Activated CD8-positive, alpha-beta memory T cell treated with anti-CD3 and anti-CD28 coated beads for 24 hours (primary cell): ENCODE results near the gene SULT1A4.
"Not testable (repeated sequence)": the region's sequence is repeated elsewhere in the genome, so short reads cannot be mapped to it uniquely, and the experiment has no call there.

ENCODE experiments used
- DNase-seq: peaks from one replicate; pipeline ENCODE4 v3.0.0-alpha.2; 2020

Gene SULT1A4

GRCh38 chr16:29459706-29460646, at the start of gene SULT1A4:
Gene SULT1A4, plus strand, starts transcription at chr16:29459913. Its CDS starts 1,473 bp downstream, at chr16:29461386.
- DNase-seq, result not testable (repeated sequence)

GRCh38 chr16:29423587-29423986, 36.1 kb upstream of the SULT1A4 start:
- DNase-seq, result not testable (repeated sequence)

- DNase-seq, result not testable (repeated sequence)
Measured at GRCh38 chr16:29425390-29425789, 34.3 kb upstream of the SULT1A4 start.

- not testable (repeated sequence) for DNase-seq
Measured at GRCh38 chr16:29453754-29454153, 6.0 kb upstream of the SULT1A4 start.

GRCh38 chr16:29454269-29454668, 5.4 kb upstream of the SULT1A4 start, which contains the start of the genes BOLA2 and SLX1B:
Gene BOLA2, minus strand, starts transcription at chr16:29454351. Its CDS starts 98 bp downstream, at chr16:29454253.
Gene SLX1B, plus strand, starts transcription at chr16:29454533.
- not testable (repeated sequence) for DNase-seq

GRCh38 chr16:29454828-29455227, 4.9 kb upstream of the SULT1A4 start:
- not testable (repeated sequence) for DNase-seq

- DNase-seq, result peak; percentile 49
Measured at GRCh38 chr16:29457660-29458059, 2.1 kb upstream of the SULT1A4 start.

GRCh38 chr16:29460647-29461030, 926 bp downstream of the SULT1A4 start:
- DNase-seq, result not testable (repeated sequence)

- DNase-seq, result not testable (repeated sequence)
Measured at GRCh38 chr16:29465985-29466824, 6.5 kb downstream of the SULT1A4 start.

GRCh38 chr16:29466904-29467303, 7.2 kb downstream of the SULT1A4 start:
- not testable (repeated sequence) for DNase-seq

GRCh38 chr16:29467654-29468366, 8.1 kb downstream of the SULT1A4 start:
- DNase-seq, result not testable (repeated sequence)

GRCh38 chr16:29469660-29470059, 9.9 kb downstream of the SULT1A4 start:
- peak; percentile 63 for DNase-seq

GRCh38 chr16:29472065-29472464, 12.4 kb downstream of the SULT1A4 start:
- DNase-seq, result not testable (repeated sequence)

GRCh38 chr16:29482276-29482675, 22.6 kb downstream of the SULT1A4 start:
- peak; percentile 46 for DNase-seq

- not testable (repeated sequence) for DNase-seq
Measured at GRCh38 chr16:29506308-29506707, 46.6 kb downstream of the SULT1A4 start, which contains the start of gene NPIPB12. Gene NPIPB12, minus strand, starts transcription at chr16:29506408.
